Naive thymus-derived CD4-positive, alpha-beta T cell (primary cell): ENCODE measurements around the gene MARCHF10. TPM values are rescaled to one million over a fixed set of nuclear protein-coding genes. Genes with fewer than 3 reads are reported as not detected.

Source experiments
- ATAC-seq: fragments of 150-1000 bp; cut with Tn5 transposase; 2 replicates; pipeline ENCODE4 v1.10.0; 2021; ENCODE audit warnings: mild to moderate bottlenecking, moderate library complexity
- CTCF ChIA-PET: fragments of 350-600 bp; sonication (Branson Sonifier 250); formaldehyde crosslinking; loops from one replicate; lab custom pipeline; 2021; ENCODE audit warnings: antibody characterized with exemption; lab: Charles Lee
- POLR2A ChIA-PET: fragments of 350-600 bp; sonication (Branson Sonifier 250); formaldehyde crosslinking; loops from one replicate; lab custom pipeline; 2021; ENCODE audit warnings: antibody characterized with exemption, inconsistent platforms; lab: Charles Lee
- DNase-seq, 9 donors: peaks; one replicate each; pipeline versions ENCODE4 v3.0.0 to v3.0.0-alpha.2; 2020 to 2022; ENCODE audit warnings: mixed read lengths in 1 of 9
- H3K27ac ChIP-seq: one replicate; pipeline ENCODE4 v1.7.0; 2013; ENCODE audit warnings: mild to moderate bottlenecking, low read depth, low read length, moderate library complexity
- H3K27me3 ChIP-seq, 2 donors: one replicate each; pipeline ENCODE4 v1.7.0; 2013; ENCODE audit warnings: low read length in 2 of 2, mild to moderate bottlenecking in 2 of 2, moderate library complexity in 2 of 2; ENCODE audit not compliant: control insufficient read depth in 2 of 2, insufficient read depth in 2 of 2
- H3K36me3 ChIP-seq, 3 experiments: 1 replicate in 2 of 3; 2 replicates in 1 of 3; pipeline ENCODE4 v1.7.0; 2013; ENCODE audit warnings: low read length in 3 of 3, mild to moderate bottlenecking in 3 of 3, moderate library complexity in 1 of 3; ENCODE audit not compliant: insufficient read depth in 3 of 3, control insufficient read depth in 2 of 3
- H3K4me1 ChIP-seq, 2 donors: one replicate each; pipeline ENCODE4 v1.7.0; 2013; ENCODE audit warnings: low read length in 2 of 2, mild to moderate bottlenecking in 2 of 2, moderate library complexity in 1 of 2; ENCODE audit not compliant: control insufficient read depth in 2 of 2, insufficient read depth in 2 of 2
- H3K4me3 ChIP-seq: 2 replicates; pipeline ENCODE4 v1.7.0; 2013; ENCODE audit warnings: mild to moderate bottlenecking, low read length
- H3K9me3 ChIP-seq, 3 experiments: 1 replicate in 2 of 3; 2 replicates in 1 of 3; pipeline ENCODE4 v1.7.0; 2013; ENCODE audit warnings: low read length in 3 of 3; ENCODE audit not compliant: control insufficient read depth in 2 of 3
- H3K27ac Mint-ChIP-seq, 9 donors: one replicate each; pipeline ENCODE4 v1.8.0; 2020 to 2022; ENCODE audit warnings: mixed read lengths in 9 of 9, mild to moderate bottlenecking in 8 of 9, moderate library complexity in 5 of 9, inconsistent platforms in 2 of 9
- H3K27me3 Mint-ChIP-seq, 5 donors: one replicate each; pipeline ENCODE4 v1.8.0; 2021 to 2022; ENCODE audit warnings: mixed read lengths in 5 of 5, mild to moderate bottlenecking in 1 of 5
- H3K36me3 Mint-ChIP-seq, 5 donors: one replicate each; pipeline ENCODE4 v1.8.0; 2020 to 2022; ENCODE audit warnings: mixed read lengths in 5 of 5, mild to moderate bottlenecking in 3 of 5, inconsistent platforms in 1 of 5
- H3K4me1 Mint-ChIP-seq, 7 donors: one replicate each; pipeline ENCODE4 v1.8.0; 2020 to 2022; ENCODE audit warnings: mixed read lengths in 7 of 7, mild to moderate bottlenecking in 3 of 7, inconsistent platforms in 1 of 7
- H3K4me3 Mint-ChIP-seq, 10 donors: one replicate each; pipeline ENCODE4 v1.8.0; 2020 to 2022; ENCODE audit warnings: mild to moderate bottlenecking in 10 of 10, mixed read lengths in 10 of 10, moderate library complexity in 6 of 10, inconsistent platforms in 2 of 10
- H3K9me3 Mint-ChIP-seq, 11 donors: one replicate each; pipeline ENCODE4 v1.8.0; 2020 to 2022; ENCODE audit warnings: mixed read lengths in 11 of 11, mild to moderate bottlenecking in 4 of 11, inconsistent platforms in 1 of 11, moderate library complexity in 1 of 11
- intact Hi-C, 2 donors: fragments of 100-400 bp; cut with micrococcal nuclease; formaldehyde crosslinking; loops; one replicate each; pipeline ENCODE4 v1.15.1; 2023
- polyA plus RNA-seq, 2 donors: library from polyadenylated mRNA; unstranded; fragments of 300-500 nt; fragmentation: Illumina TruSeq; gene quantifications; one replicate each; pipeline ENCODE4 v1.2.3, GENCODE V29; 2021
- total RNA-seq, 6 experiments: library from RNA in 5 of 6; stranded (reverse) in 5 of 6; gene quantifications; 1 replicate in 5 of 6; 2 replicates in 1 of 6; pipeline ENCODE4 v1.2.3 and lab custom pipeline; 2021 to 2026

Gene MARCHF10
- total and polyA plus RNA-seq, 7 experiments from 2014 or later = 0.13 to 0.43 (median 0.29) TPM; not detected in 4

DNA sequence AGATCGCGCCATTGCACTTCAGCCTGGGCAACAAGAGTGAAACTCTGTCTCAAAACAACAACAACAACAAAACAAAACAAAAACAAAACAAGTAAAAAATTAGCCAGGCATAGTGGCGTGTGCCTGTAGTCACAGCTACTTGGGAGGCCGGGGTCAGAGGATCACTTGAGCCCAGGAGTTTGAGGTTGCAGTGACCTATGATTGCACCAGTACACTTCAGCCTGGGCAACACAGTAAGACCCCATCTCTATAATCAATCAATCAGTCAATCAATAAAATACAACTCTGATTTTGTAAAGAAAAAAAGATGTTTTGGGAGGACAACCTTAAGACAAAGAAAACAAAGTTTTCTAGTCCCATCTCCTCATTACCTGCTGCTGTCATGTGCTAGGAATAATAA lies 51.9 kb downstream of the MARCHF10 start:
- H3K27me3 Mint-ChIP-seq = peaks cover 0 to 16% (median 5%) of the 10 kb centered on the region in 5 donors
- CTCF ChIA-PET = no interaction called here
- intact Hi-C loops = no loop called here

DNA sequence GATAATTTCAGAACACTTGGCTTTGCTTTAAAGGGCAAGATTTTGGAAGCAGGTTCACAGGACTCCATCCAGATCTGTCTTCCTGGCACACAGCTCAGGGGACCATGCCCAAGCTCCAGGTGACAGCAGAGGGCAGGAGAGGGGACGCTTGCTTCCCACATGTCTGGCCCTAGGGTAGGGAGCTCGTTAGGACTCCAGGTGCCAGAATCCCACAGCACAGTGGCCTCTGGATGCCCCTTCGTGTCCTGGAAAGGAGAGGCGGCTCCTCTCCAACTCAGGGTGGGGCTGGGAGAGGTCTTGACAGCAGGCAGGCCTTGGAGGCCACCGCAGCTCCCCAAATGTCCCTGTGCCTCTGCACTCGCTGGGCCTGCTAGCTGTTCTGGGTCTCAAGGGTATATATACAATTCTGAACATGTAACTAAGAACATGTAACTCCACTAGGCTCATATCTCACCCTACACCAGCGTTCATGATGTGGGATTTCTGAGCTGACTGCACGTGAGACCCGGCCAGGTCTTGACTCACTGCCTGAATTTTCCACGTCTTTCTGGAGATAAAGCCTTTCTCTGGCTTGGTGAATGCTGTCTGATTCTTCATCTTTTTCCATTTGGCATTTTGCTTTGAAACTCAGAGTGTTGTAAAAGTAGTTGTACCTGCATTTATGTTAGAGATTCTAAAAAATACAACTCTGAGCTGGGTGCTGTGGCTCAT lies 52.8 kb downstream of the MARCHF10 start:
- H3K36me3 Mint-ChIP-seq = no peaks in the 10 kb centered on the region
- H3K4me3 ChIP-seq = no peak overlapping the region
- no peak for DNase-seq
- H3K27ac Mint-ChIP-seq = no peak overlapping the region
- POLR2A ChIA-PET = no interaction called here
- intact Hi-C loops = no loop called here
- H3K4me1 Mint-ChIP-seq = peaks cover 0 to 2% (median 0%) of the 10 kb centered on the region in 7 donors
- H3K27me3 Mint-ChIP-seq = peaks cover 0 to 12% (median 0%) of the 10 kb centered on the region in 5 donors
- H3K4me1 ChIP-seq = no peaks in the 10 kb centered on the region
- H3K9me3 Mint-ChIP-seq = no peaks in the 10 kb centered on the region
- H3K27ac ChIP-seq = no peak overlapping the region
- no peak overlapping the region for H3K4me3 Mint-ChIP-seq
- no peak for ATAC-seq
- H3K36me3 ChIP-seq = no peaks in the 10 kb centered on the region
- no peaks in the 10 kb centered on the region for H3K27me3 ChIP-seq
- CTCF ChIA-PET = no interaction called here
- H3K9me3 ChIP-seq = no peaks in the 10 kb centered on the region

More for the DNA sequence above, 51.9 kb downstream of the MARCHF10 start:
- POLR2A ChIA-PET = no interaction called here
- no peaks in the 10 kb centered on the region for H3K4me1 ChIP-seq
- H3K4me1 Mint-ChIP-seq = peaks cover 0 to 2% (median 0%) of the 10 kb centered on the region in 7 donors
- H3K9me3 ChIP-seq = no peaks in the 10 kb centered on the region
- H3K27ac ChIP-seq = no peak overlapping the region
- no peak overlapping the region for H3K27ac Mint-ChIP-seq
- no peak overlapping the region for H3K4me3 Mint-ChIP-seq
- no peaks in the 10 kb centered on the region for H3K27me3 ChIP-seq
- H3K36me3 Mint-ChIP-seq = no peaks in the 10 kb centered on the region
- no peak overlapping the region for H3K4me3 ChIP-seq
- ATAC-seq = no peak
- H3K36me3 ChIP-seq = no peaks in the 10 kb centered on the region
- H3K9me3 Mint-ChIP-seq = no peaks in the 10 kb centered on the region
- DNase-seq = no peak

DNA sequence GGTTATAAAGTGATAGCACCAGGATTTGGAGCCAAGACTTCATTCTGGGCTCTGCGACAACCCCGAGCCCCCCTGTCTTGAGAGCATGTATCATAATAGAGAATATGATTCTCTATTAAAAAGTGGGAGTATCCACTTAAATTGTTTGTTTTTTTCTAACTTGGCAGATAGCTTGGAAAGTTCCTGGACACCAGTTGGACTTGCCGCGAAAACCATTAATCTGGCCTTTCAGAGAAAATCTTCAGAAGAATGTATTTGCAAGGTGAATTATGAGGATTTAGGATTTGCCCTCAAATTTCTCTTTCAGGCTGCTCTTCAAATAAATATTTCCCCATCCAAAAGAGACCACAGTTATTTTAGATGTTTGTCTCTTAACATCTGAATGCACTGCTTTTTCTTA lies 53.5 kb downstream of the MARCHF10 start:
- no peaks in the 10 kb centered on the region for H3K36me3 Mint-ChIP-seq
- no peaks in the 10 kb centered on the region for H3K9me3 Mint-ChIP-seq
- no peak overlapping the region for H3K27ac ChIP-seq
- H3K9me3 ChIP-seq = no peaks in the 10 kb centered on the region
- POLR2A ChIA-PET = no interaction called here
- H3K36me3 ChIP-seq = no peaks in the 10 kb centered on the region
- intact Hi-C loops = no loop called here
- no peak overlapping the region for H3K4me3 ChIP-seq
- peaks cover 0 to 2% (median 0%) of the 10 kb centered on the region in 7 donors for H3K4me1 Mint-ChIP-seq
- no peak for ATAC-seq
- H3K4me3 Mint-ChIP-seq = no peak overlapping the region
- H3K27me3 ChIP-seq = no peaks in the 10 kb centered on the region
- no peak for DNase-seq
- CTCF ChIA-PET = no interaction called here
- peak overlapping the region in 1 of 9 donors; percentile 41 for H3K27ac Mint-ChIP-seq
- peaks cover 0 to 5% (median 0%) of the 10 kb centered on the region in 5 donors for H3K27me3 Mint-ChIP-seq
- no peaks in the 10 kb centered on the region for H3K4me1 ChIP-seq

DNA sequence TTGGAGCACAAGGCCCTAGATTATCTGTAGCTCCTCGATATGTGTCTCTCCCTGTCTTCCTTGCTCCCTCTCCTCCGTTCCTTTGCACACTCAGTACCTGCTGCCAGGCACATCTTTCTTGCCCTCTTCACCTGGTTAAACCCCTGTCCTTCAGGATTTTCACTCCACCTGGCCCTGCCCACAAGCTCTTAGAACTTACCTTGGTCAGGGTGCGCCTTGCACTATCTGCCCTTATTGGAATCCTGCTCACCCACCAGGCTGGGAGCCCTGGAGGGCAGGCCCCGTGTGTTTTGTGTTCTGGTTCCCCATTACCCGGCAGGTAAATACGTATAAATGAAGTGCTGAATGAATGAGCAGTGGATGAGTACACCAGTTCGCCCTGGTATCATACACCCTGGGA lies 54.6 kb downstream of the MARCHF10 start:
- CTCF ChIA-PET = no interaction called here
- H3K9me3 Mint-ChIP-seq = no peaks in the 10 kb centered on the region
- intact Hi-C loops = no loop called here
- no peak overlapping the region for H3K4me3 ChIP-seq
- H3K4me3 Mint-ChIP-seq = no peak overlapping the region
- no peaks in the 10 kb centered on the region for H3K4me1 ChIP-seq
- no peak for DNase-seq
- ATAC-seq = no peak
- no peaks in the 10 kb centered on the region for H3K36me3 Mint-ChIP-seq
- H3K36me3 ChIP-seq = no peaks in the 10 kb centered on the region
- POLR2A ChIA-PET = no interaction called here
- H3K27ac Mint-ChIP-seq = peak overlapping the region in 1 of 9 donors; percentile 42
- peaks cover 0 to 2% (median 0%) of the 10 kb centered on the region in 7 donors for H3K4me1 Mint-ChIP-seq
- no peak overlapping the region for H3K27ac ChIP-seq
- H3K27me3 Mint-ChIP-seq = peaks cover 0 to 2% (median 0%) of the 10 kb centered on the region in 5 donors
- H3K27me3 ChIP-seq = no peaks in the 10 kb centered on the region
- H3K9me3 ChIP-seq = no peaks in the 10 kb centered on the region

DNA sequence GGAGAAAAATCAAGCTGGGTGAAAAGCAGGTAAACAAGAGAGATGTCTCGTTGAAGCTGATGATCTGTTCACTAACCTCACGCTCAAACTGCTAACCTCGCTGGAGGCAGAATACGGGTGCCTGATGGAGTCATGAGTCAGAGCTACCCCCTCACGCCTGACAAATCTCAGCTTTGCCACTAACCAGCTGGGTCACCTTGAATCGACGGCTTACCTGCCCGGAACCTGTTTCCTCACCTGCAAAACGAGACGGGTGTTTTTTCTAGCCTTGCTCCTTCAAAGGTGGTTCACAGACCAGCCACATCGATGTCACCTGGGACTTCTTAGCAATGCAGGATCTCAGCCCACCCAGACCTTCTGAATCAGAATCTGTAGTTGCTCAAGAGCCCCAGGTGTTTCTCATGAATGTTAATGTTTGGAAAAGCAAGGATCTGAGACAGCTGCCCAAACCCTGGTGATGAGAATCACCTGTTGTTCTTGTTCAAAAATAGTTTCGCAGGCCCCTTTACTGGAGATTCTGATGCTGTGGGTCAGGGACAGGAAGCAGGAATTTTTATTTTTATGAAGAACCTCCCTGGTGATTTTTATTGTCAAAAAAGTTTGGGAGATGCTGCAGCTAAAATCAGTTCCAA lies 56.9 kb downstream of the MARCHF10 start:
- peaks cover 0 to 1% (median 0%) of the 10 kb centered on the region in 5 donors for H3K27me3 Mint-ChIP-seq
- no peak for ATAC-seq
- no peaks in the 10 kb centered on the region for H3K27me3 ChIP-seq
- peaks cover 0 to 2% (median 0%) of the 10 kb centered on the region in 7 donors for H3K4me1 Mint-ChIP-seq
- H3K9me3 Mint-ChIP-seq = peaks cover 0 to 1% (median 0%) of the 10 kb centered on the region in 11 donors
- H3K27ac Mint-ChIP-seq = no peak overlapping the region
- no peak overlapping the region for H3K27ac ChIP-seq
- no peaks in the 10 kb centered on the region for H3K9me3 ChIP-seq
- POLR2A ChIA-PET = interaction anchor here (0.7 kb wide), 1 partner anchor 156 kb away, joined by 3 read pairs; no protein-coding TSS in a partner anchor
- intact Hi-C loops = no loop called here
- H3K4me3 ChIP-seq = no peak overlapping the region
- no peak for DNase-seq
- no peaks in the 10 kb centered on the region for H3K36me3 ChIP-seq
- no peak overlapping the region for H3K4me3 Mint-ChIP-seq
- H3K4me1 ChIP-seq = no peaks in the 10 kb centered on the region
- CTCF ChIA-PET = no interaction called here
- H3K36me3 Mint-ChIP-seq = peaks cover 0 to 2% (median 0%) of the 10 kb centered on the region in 5 donors

DNA sequence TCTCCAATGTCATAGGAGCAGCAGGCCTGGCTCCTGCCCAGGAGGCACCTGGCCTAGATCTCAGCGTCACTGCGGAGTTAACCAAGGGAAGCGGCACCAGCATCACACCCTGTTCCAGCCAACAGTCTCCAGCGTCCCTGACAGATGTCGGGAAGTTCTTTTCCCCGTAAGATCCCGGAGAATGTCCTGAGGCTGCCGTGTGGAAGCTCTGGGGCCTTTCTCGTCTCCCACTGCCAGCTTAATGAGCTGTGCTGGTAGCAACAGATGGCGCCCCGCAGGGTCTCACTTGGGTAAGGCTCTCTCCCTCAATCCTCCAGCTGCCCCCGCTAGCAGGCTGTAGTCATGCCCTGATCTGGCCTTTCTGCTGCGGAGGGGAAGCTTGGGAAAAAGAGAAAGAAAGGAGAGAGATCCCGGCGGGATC lies 57.5 kb downstream of the MARCHF10 start:
- H3K36me3 Mint-ChIP-seq = peaks cover 0 to 4% (median 0%) of the 10 kb centered on the region in 5 donors
- H3K4me1 Mint-ChIP-seq = peaks cover 0 to 2% (median 0%) of the 10 kb centered on the region in 7 donors
- no peaks in the 10 kb centered on the region for H3K36me3 ChIP-seq
- no peak overlapping the region for H3K4me3 Mint-ChIP-seq
- intact Hi-C loops = no loop called here
- ATAC-seq (no peak), DNase-seq (no peak)
- no peaks in the 10 kb centered on the region for H3K9me3 ChIP-seq
- H3K27ac Mint-ChIP-seq = no peak overlapping the region
- no peaks in the 10 kb centered on the region for H3K4me1 ChIP-seq
- peaks cover 0 to 1% (median 0%) of the 10 kb centered on the region in 11 donors for H3K9me3 Mint-ChIP-seq
- peaks cover 0 to 4% (median 0%) of the 10 kb centered on the region in 5 donors for H3K27me3 Mint-ChIP-seq
- ChIA-PET CTCF (no interaction called here), POLR2A (no interaction called here)
- H3K4me3 ChIP-seq = no peak overlapping the region
- no peaks in the 10 kb centered on the region for H3K27me3 ChIP-seq
- no peak overlapping the region for H3K27ac ChIP-seq
